Measurements from ENCODE around the gene IL4I1. TPM values are rescaled to one million over a fixed set of nuclear protein-coding genes. Genes with fewer than 3 reads are reported as not detected.

IL4I1 gene
- total and polyA plus RNA-seq, 11 donors = 0.27 to 21.6 (median 0.44) TPM; not detected in 4

DNA sequence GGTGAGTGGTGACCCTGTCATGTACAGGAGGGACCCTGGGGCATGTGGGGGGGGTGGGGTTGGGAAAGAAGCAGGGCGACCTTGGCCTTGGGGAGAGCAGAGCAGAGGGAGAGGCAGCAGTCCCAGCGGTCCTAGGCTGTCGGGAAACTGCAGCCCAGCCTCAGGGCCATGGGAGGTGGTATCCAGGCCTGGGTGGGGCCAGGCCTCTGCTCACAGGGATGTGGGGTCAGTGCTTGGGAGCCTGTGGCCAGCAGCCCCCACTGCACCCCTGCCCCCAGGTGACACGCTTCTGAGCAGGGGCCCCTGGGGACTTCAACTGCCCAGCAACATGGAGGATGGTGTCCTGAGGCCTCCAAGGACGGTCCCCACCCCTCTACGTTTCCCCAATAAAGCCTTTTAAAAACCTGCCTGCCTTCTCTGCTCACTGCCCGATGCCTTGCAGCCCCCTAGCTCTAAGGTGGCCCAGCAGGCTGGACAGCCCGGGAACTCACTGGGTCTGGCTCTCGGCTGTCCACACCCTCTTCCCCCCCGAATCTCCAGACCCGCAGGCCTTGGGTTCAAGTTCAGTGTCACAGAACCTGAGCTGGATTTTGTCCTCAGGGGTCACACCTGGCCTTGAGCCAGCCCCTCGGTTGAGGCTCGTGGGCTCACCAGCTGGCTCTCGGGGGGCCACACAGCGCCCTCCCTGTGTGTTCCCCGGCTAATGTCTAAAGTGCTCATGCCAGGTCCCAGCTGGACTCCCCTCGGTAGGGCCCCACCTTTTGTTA is 36.2 kb downstream of the IL4I1 start:
- ATAC-seq (no peak), DNase-seq (no peak)
- WGBS, 4 donors = 74 to 78% (median 75%) methylated on average over 14 to 17 of the region's 17 CpGs
- TF ChIP-seq, protein P1, sequence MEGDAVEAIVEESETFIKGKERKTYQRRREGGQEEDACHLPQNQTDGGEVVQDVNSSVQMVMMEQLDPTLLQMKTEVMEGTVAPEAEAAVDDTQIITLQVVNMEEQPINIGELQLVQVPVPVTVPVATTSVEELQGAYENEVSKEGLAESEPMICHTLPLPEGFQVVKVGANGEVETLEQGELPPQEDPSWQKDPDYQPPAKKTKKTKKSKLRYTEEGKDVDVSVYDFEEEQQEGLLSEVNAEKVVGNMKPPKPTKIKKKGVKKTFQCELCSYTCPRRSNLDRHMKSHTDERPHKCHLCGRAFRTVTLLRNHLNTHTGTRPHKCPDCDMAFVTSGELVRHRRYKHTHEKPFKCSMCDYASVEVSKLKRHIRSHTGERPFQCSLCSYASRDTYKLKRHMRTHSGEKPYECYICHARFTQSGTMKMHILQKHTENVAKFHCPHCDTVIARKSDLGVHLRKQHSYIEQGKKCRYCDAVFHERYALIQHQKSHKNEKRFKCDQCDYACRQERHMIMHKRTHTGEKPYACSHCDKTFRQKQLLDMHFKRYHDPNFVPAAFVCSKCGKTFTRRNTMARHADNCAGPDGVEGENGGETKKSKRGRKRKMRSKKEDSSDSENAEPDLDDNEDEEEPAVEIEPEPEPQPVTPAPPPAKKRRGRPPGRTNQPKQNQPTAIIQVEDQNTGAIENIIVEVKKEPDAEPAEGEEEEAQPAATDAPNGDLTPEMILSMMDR (IDR thresholded peaks at IDR 0.05) = no peak
- no peak for TF ChIP-seq POLR2A (IDR thresholded peaks at IDR 0.05)
- Histone ChIP-seq H3K27me3 (no peaks in the 10 kb centered on the region), H3K4me3 (no peak overlapping the region), H3K27ac (peak overlapping the region in 3 of 12 donors; percentile 14 to 60 (median 28)), H3K9me3 (no peaks in the 10 kb centered on the region), H3K36me3 (peaks cover 0 to 93% (median 85%) of the 10 kb centered on the region in 9 donors), H3K4me1 (peaks cover 0 to 31% (median 9%) of the 10 kb centered on the region in 12 donors)
- intact Hi-C loops (cut with DNase I) = loop anchor here in 1 of 10 donors (10.0 kb wide), 1 partner anchor 186 kb away; the partner anchor contains the start of gene PRMT1

DNA sequence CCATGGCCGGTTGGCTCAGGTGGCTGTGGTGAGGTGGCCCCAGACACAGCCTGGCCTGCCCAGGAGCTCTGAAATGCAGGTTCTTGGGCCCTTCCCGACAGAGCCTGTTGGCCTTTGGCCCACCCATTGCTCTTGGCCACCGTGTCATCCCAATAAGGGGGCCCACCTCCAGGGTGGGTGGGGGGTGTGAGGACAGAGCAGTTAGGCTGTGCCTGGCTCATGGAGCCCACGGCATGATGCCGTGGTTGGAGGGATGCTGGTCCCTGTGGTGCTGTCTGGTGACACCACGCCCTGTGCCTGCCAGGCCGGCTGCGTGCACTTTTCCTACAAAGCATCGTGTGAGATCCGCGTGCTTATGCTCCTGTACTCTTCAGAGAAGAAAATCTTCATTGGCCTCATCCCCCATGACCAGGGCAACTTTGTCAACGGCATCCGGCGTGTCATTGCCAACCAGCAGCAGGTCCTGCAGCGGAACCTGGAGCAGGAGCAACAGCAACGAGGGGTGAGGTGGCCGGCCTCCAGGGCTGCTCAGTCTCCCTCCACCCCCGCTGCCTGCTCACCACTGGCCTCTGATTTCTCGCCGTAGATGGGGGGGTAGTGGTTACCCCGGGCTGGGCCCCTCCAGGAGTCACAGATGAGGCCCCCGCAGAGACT is 36.9 kb downstream of the IL4I1 start:
- no peak overlapping the region for H3K4me3 ChIP-seq
- TF ChIP-seq POLR2A (IDR thresholded peaks at IDR 0.05) = no peak
- TF ChIP-seq, protein P1 (IDR thresholded peaks at IDR 0.05) = no peak
- peak in 1 of 5 donors; percentile 58 for DNase-seq

DNA sequence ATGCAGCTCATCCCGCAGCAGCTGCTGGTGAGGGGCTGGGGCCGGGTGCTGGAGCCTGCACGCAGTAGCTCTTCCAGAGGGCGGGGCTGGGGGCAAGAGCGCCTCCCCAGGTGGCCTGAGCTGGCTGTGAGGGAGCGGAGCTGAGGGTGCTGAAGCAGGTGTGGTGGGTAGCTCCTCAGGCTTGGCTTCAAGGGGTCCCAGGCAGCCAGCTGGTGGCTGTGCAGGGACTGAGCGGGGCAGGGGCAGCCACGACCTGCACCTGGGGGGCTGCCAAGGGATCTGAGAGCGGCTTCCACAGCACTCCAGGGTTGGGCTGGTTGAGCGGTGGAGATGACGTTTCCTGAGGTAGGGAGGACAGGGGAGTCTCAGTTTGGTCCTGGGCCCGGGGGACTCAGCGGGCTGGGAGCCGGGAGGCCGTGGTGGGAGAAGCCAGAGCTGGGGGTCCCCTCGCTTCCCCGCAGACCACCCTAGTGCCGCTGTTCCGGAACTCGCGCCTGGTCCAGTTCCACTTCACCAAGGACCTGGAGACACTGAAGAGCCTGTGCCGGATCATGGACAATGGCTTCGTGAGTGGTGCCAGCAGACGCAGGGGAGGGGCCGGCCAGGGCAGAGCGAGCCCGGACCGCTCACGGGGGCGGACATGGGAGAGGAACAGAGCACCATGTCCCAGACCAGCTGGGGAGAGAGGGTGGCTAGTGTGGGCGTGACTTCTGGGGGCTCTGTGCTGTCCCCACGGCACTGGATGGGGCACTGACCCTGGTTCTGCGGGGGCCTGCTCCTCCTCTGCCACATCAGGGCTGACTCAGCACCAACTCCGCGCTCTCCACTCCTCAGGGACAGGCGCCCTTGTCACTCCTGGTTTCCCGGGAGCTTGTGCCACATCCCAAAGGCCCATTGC is 38.4 kb downstream of the IL4I1 start:
- intact Hi-C loops (cut with DNase I) = loop anchor here in 2 of 10 donors (5.0 kb wide), 1 partner anchor 36 kb away; no protein-coding TSS in a partner anchor
- ATAC-seq = peak in 1 of 4 donors; percentile 1

More for the DNA sequence above, 36.9 kb downstream of the IL4I1 start:
- peaks cover 0 to 24% (median 4%) of the 10 kb centered on the region in 12 donors for H3K4me1 ChIP-seq
- ATAC-seq = no peak
- no peaks in the 10 kb centered on the region for H3K9me3 ChIP-seq
- no peaks in the 10 kb centered on the region for H3K27me3 ChIP-seq
- H3K27ac ChIP-seq = no peak overlapping the region
- H3K36me3 ChIP-seq = peaks cover 0 to 98% (median 90%) of the 10 kb centered on the region in 9 donors
- WGBS, 4 donors = 84 to 87% (median 86%) methylated on average over 17 to 22 of the region's 22 CpGs
- intact Hi-C loops (cut with DNase I) = loop anchor here in 3 of 10 donors (5.0 to 10.0 kb wide), 2 partner anchors 38 to 185 kb away; partner anchors contain the start of gene PRMT1 (in 1 of the 3)

More for the DNA sequence above, 38.4 kb downstream of the IL4I1 start:
- H3K9me3 ChIP-seq = no peaks in the 10 kb centered on the region
- TF ChIP-seq, protein P1 (IDR thresholded peaks at IDR 0.05) = no peak
- TF ChIP-seq POLR2A (IDR thresholded peaks at IDR 0.05) = no peak
- peaks cover 0 to 88% (median 80%) of the 10 kb centered on the region in 9 donors for H3K36me3 ChIP-seq
- peaks cover 0 to 29% (median 6%) of the 10 kb centered on the region in 12 donors for H3K4me1 ChIP-seq
- peak in 1 of 5 donors; percentile 22 for DNase-seq
- 83 to 88% (median 87%) methylated on average over 24 to 37 of the region's 37 CpGs for WGBS, 4 donors
- no peaks in the 10 kb centered on the region for H3K27me3 ChIP-seq
- H3K4me3 ChIP-seq = no peak overlapping the region
- no peak overlapping the region for H3K27ac ChIP-seq
